HG02798 (cell line): Measurements from ENCODE around the gene SHPK.
A peak's percentile ranks its signal among the peaks of the same experiment; 100 is the strongest.

Experiments used
- ATAC-seq: cut with Tn5 transposase; IDR thresholded peaks from one replicate; pipeline ENCODE4 v1.9.1; 2021; ENCODE audit warnings: mild to moderate bottlenecking; ENCODE audit not compliant: unreplicated experiment, poor library complexity

SHPK gene

GRCh38 chr17:3559270-3559645 lies 76.8 kb downstream of the SHPK start:
- ATAC-seq: no peak

GRCh38 chr17:3558603-3559269 lies 77.3 kb downstream of the SHPK start:
- peak; percentile 73 for ATAC-seq
